ENCODE results near the gene FARS2. TPM values are rescaled to one million over a fixed set of nuclear protein-coding genes. Genes with fewer than 3 reads are reported as not detected.

The FARS2 gene
- total and polyA plus RNA-seq, 9 of the 15 experiments (the other 6 are each of a cell fraction or from before 2014, with no cell fraction given): 16.5 to 62.2 (median 27.0) TPM

GRCh38 chr6:5260661-5261544, at the start of gene FARS2, which contains the start of gene LYRM4 (continued):
- TF ChIP-seq, protein P1, sequence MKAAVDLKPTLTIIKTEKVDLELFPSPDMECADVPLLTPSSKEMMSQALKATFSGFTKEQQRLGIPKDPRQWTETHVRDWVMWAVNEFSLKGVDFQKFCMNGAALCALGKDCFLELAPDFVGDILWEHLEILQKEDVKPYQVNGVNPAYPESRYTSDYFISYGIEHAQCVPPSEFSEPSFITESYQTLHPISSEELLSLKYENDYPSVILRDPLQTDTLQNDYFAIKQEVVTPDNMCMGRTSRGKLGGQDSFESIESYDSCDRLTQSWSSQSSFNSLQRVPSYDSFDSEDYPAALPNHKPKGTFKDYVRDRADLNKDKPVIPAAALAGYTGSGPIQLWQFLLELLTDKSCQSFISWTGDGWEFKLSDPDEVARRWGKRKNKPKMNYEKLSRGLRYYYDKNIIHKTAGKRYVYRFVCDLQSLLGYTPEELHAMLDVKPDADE (conservative IDR thresholded peaks at IDR 0.05; ENCODE audit: control insufficient read depth, low read depth, low read length): peak; percentile 85
- TF ChIP-seq HDAC1 (IDR thresholded peaks at IDR 0.05): peak; percentile 55 to 96; a peak in 3 of 4 replicates
- TF ChIP-seq, protein P2, sequence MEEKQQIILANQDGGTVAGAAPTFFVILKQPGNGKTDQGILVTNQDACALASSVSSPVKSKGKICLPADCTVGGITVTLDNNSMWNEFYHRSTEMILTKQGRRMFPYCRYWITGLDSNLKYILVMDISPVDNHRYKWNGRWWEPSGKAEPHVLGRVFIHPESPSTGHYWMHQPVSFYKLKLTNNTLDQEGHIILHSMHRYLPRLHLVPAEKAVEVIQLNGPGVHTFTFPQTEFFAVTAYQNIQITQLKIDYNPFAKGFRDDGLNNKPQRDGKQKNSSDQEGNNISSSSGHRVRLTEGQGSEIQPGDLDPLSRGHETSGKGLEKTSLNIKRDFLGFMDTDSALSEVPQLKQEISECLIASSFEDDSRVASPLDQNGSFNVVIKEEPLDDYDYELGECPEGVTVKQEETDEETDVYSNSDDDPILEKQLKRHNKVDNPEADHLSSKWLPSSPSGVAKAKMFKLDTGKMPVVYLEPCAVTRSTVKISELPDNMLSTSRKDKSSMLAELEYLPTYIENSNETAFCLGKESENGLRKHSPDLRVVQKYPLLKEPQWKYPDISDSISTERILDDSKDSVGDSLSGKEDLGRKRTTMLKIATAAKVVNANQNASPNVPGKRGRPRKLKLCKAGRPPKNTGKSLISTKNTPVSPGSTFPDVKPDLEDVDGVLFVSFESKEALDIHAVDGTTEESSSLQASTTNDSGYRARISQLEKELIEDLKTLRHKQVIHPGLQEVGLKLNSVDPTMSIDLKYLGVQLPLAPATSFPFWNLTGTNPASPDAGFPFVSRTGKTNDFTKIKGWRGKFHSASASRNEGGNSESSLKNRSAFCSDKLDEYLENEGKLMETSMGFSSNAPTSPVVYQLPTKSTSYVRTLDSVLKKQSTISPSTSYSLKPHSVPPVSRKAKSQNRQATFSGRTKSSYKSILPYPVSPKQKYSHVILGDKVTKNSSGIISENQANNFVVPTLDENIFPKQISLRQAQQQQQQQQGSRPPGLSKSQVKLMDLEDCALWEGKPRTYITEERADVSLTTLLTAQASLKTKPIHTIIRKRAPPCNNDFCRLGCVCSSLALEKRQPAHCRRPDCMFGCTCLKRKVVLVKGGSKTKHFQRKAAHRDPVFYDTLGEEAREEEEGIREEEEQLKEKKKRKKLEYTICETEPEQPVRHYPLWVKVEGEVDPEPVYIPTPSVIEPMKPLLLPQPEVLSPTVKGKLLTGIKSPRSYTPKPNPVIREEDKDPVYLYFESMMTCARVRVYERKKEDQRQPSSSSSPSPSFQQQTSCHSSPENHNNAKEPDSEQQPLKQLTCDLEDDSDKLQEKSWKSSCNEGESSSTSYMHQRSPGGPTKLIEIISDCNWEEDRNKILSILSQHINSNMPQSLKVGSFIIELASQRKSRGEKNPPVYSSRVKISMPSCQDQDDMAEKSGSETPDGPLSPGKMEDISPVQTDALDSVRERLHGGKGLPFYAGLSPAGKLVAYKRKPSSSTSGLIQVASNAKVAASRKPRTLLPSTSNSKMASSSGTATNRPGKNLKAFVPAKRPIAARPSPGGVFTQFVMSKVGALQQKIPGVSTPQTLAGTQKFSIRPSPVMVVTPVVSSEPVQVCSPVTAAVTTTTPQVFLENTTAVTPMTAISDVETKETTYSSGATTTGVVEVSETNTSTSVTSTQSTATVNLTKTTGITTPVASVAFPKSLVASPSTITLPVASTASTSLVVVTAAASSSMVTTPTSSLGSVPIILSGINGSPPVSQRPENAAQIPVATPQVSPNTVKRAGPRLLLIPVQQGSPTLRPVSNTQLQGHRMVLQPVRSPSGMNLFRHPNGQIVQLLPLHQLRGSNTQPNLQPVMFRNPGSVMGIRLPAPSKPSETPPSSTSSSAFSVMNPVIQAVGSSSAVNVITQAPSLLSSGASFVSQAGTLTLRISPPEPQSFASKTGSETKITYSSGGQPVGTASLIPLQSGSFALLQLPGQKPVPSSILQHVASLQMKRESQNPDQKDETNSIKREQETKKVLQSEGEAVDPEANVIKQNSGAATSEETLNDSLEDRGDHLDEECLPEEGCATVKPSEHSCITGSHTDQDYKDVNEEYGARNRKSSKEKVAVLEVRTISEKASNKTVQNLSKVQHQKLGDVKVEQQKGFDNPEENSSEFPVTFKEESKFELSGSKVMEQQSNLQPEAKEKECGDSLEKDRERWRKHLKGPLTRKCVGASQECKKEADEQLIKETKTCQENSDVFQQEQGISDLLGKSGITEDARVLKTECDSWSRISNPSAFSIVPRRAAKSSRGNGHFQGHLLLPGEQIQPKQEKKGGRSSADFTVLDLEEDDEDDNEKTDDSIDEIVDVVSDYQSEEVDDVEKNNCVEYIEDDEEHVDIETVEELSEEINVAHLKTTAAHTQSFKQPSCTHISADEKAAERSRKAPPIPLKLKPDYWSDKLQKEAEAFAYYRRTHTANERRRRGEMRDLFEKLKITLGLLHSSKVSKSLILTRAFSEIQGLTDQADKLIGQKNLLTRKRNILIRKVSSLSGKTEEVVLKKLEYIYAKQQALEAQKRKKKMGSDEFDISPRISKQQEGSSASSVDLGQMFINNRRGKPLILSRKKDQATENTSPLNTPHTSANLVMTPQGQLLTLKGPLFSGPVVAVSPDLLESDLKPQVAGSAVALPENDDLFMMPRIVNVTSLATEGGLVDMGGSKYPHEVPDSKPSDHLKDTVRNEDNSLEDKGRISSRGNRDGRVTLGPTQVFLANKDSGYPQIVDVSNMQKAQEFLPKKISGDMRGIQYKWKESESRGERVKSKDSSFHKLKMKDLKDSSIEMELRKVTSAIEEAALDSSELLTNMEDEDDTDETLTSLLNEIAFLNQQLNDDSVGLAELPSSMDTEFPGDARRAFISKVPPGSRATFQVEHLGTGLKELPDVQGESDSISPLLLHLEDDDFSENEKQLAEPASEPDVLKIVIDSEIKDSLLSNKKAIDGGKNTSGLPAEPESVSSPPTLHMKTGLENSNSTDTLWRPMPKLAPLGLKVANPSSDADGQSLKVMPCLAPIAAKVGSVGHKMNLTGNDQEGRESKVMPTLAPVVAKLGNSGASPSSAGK (IDR thresholded peaks at IDR 0.05): no peak
- TF ChIP-seq ID3 (CRISPR knock-in tag; IDR thresholded peaks at IDR 0.05): no peak
- TF ChIP-seq ID3 (tag; IDR thresholded peaks at IDR 0.05): peak; percentile 59
- TF ChIP-seq STAT5A (IDR thresholded peaks at IDR 0.05; ENCODE audit: borderline replicate concordance, low read length): 0 out of 2 replicates have a peak, but pooled peaks have one; percentile 9
- TF ChIP-seq TGIF2 (CRISPR knock-in tag; IDR thresholded peaks at IDR 0.05): peak; percentile 56; the same call in 1 of the 2 replicates
- TF ChIP-seq FOXM1 (IDR thresholded peaks at IDR 0.05; ENCODE audit: low read depth): peak; percentile 37; the same call in 1 of the 2 replicates
- no peak; the same call in 1 of the 2 replicates for TF ChIP-seq FOXM1 (CRISPR knock-in tag; IDR thresholded peaks at IDR 0.05; ENCODE audit: low read depth)
- peak; percentile 92; the same call in 1 of the 2 replicates for TF ChIP-seq PHF8 (IDR thresholded peaks at IDR 0.05; ENCODE audit: borderline replicate concordance, low read length)
- TF ChIP-seq EP300 (IDR thresholded peaks at IDR 0.05; ENCODE audit: low read length): peak; percentile 5; the same call in 1 of the 2 replicates
- peak; percentile 64; the same call in 1 of the 2 replicates for TF ChIP-seq POLR2AphosphoS5 (IDR thresholded peaks at IDR 0.05; ENCODE audit: control insufficient read depth, insufficient read depth, low read depth, low read length)
